Activated CD4-positive, CD25-positive, alpha-beta regulatory T cell treated with anti-CD3 and anti-CD28 coated beads, Interleukin-2, amount 50 U/mL, for 16 hours (primary cell): ENCODE measurements around the gene GDPD5.

ENCODE experiments used
- DNase-seq: peaks from one replicate; pipeline ENCODE4 v3.0.0-alpha.2; 2020; ENCODE audit warnings: low read depth, low spot score

Gene GDPD5

GRCh38 chr11:75471176-75471973, 54.4 kb downstream of the GDPD5 start:
- no peak for DNase-seq

GRCh38 chr11:75470476-75471080, 55.2 kb downstream of the GDPD5 start:
- DNase-seq: no peak

- DNase-seq: no peak
These were observed 55.8 kb downstream of the GDPD5 start for GRCh38 chr11:75469785-75470405.

DNA sequence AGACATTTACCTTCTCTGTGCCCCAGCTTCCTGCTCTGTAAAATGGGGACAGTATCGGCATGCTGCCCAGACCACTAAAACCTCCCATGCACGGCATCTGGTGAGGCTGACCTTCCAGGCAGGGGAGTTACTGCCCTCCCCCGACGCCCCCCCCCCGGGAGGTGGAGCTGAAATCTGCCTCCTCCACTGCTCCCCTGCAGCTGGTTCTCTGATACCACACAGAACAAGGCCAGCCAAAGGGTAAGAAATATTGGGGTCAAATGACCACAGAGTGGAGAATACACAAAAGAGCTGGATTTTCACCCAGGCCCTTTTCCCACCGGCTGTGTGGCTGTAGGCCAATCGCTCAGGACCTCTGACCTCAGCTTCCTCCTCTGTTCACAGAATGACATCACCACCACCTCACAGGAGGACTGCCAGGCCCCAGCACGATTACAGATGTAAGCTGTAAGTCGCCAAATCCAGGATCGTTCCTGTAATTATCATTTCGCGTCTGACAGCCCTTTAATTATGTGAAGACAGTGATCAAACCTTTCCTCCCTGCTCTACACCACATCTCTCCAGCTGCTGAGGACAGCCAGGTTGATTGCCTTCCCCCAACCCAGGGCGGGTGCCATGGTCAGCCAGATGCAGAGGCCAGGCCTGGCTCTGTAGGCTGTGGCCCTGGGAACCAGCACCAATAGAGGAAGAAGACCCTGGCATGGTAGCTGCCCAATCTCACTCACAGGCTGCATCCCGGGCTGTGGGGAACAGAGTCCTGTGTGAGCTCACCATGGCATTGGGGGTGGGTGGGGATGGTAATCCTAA, 57.0 kb downstream of the GDPD5 start:
- no peak for DNase-seq

GRCh38 chr11:75467881-75468280, 57.9 kb downstream of the GDPD5 start:
- DNase-seq: no peak

DNA sequence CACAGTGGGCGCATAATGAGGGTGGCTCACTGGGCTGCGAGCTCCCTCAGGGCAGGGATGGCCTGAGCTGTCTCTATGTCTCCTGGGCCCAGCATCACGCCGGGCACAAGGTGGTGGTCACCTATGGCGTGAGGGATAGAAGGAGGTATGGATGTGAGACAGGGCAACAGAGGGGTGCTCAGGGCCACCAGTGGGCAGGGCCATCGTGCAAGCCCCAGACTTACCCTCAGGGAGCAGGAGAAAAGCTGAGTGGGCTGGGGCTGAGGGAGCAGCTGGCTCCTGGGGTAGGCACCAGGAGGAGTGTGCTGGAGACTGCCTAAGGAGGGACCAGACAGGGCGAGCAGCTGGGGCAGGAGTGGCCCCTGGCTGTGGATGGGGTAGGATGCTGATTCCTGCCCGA, 58.4 kb downstream of the GDPD5 start:
- DNase-seq: no peak

- no peak for DNase-seq
These were observed 59.8 kb downstream of the GDPD5 start for GRCh38 chr11:75465701-75466531.

DNA sequence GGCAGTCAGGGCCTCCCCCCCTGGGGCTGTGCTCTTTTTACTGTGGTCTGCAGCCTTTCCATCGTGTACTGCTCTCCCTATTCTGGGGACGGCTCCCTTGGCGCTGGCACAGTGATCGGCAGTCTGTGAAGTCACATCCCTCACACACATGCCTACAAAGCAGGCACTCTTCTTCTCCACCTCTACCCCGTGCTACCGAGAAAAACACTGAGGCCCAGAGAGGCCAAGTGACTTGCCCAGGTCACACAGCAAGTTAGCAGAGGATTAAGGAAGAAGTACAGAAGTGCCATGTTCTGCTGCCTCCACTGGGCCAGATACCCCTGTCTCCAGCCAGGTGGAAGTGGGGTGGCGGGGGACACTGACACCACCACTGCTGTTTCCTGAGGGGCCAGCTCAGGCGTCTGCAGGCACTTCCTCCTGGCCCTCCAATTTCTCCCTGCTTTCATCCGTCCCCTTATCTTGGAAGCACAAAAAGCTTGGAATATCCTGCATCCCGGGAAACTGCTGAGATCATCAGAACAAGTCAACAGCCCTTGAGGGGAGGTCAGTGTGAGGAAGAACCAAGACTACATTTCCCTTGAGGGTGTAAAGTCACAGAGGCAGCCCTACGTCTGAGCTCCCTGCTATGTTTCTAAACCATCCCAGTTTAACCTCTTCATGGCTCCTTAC, 62.5 kb downstream of the GDPD5 start:
- DNase-seq: no peak

DNA sequence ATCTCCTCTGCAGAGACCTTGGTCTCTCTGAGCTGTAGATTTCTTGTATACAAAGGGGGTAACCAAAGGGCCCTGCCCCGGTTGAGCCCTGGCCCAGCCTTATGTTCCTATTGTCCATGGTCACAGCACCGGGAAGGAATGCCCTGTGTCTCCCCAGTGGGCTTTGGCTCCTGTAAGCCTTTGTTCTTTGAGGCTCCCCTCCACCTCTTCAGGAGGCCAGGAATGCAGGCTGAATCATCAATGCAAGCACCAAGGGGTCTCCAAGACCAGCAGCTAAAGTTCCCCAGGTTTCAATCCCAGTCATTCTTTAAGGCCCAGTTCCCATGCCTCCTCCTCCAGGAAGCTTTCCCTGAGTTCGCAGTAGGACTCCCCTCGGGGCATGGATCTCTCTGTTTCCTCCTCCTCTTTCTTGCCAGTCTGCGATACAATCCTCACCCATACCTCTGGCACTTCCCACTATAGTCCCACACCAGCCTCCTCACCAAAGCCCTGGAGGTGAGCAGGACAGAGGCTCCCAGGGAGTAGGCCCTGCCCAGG, 63.6 kb downstream of the GDPD5 start:
- no peak for DNase-seq

GRCh38 chr11:75461151-75461550, 64.6 kb downstream of the GDPD5 start:
- DNase-seq: no peak

GRCh38 chr11:75456596-75457183, 69.1 kb downstream of the GDPD5 start:
- no peak for DNase-seq

DNA sequence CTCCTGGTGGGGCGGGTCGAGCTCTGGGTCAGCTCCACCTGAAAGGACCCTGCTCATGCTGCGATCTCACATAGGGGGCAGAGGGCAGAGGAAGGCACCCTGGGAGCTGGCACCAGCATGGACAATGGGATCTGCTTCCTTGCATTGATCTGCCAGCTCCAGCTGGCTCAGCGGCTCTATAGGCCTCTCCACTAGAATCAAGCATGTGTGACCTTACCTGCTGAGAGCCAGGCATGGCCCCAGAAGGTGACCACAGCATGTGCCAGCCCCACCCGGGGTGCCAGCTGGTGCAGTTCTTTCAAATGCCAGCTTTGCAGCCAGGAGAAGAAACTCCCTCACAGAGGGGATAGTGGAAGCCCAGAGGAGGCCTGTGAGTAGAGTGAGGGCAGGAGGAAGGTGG, 70.8 kb downstream of the GDPD5 start:
- no peak for DNase-seq

DNA sequence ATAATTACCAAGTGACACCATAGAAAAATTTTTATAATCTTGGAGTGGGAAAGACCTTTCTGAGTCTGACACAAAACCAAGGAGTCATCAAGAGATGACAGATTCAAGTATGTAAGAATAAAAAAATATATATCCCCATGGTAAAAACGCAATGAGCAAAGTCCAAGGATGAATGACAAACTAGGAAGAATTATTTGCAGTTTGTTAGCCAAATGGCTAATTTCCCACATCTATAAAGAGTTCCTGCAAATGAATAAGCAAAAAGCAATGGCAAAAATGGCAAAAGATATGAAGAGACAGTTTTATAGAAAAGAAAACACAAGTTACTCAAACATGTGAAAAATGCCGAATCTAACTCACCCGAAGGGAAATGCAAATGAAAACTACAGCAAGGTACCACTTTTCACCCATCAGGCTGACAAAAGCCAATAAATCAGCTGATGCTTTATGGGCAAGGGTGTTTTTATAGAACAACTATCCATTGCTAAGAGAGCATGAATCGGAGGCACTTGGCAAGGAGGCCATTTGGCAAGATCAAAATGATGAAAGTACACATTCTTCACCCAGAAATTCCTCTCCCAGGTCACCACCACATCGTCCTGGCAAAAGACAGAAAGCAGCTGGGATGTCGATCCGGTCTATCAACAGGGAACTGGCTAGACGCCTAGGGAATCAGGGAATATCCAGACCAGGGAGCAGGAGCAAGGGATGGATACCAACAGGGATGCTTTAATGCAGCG, 71.7 kb downstream of the GDPD5 start:
- no peak for DNase-seq

- DNase-seq: no peak
These were observed 74.6 kb downstream of the GDPD5 start for GRCh38 chr11:75450826-75451821.

GRCh38 chr11:75450236-75450635, 75.5 kb downstream of the GDPD5 start:
- DNase-seq: no peak

DNA sequence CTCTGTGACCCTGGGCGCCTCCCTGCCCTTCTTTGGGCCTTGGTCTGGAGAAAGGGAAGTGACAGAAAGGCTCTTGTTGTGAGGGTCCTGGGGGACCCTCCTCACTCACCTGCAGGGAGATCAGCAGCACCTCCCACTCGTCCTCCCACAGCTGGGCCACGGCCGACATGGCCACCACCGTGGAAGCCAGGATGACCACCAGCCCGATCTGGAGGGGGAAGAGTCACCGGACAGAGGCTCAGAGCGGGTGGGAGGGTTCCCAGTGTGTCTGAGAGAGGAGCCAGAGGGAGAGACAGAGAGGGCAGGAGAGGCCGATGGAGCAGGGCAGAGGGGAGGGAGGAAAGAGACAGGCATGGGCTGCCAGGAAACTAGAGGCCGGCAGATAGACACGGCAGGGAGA, 76.0 kb downstream of the GDPD5 start:
- no peak for DNase-seq

DNA sequence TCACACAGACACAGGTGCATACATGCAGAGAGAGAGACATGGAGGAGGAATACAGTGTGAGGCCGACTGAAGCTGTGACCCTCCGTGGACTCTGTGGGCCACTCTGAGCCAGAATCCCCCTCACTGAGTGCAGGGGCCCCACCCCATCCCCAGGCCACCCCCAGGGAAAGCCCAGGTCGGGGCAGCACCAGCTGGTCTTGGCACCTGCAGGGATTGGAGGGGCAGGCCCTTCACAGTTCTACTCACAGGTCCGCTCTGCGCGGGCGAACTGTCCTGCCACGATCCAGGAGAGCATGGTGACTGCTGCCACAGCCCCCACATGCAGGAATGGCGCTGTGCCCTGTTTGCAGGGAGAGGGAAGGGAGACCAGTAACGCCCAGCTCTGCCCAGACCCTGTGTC, 76.5 kb downstream of the GDPD5 start:
- no peak for DNase-seq

DNA sequence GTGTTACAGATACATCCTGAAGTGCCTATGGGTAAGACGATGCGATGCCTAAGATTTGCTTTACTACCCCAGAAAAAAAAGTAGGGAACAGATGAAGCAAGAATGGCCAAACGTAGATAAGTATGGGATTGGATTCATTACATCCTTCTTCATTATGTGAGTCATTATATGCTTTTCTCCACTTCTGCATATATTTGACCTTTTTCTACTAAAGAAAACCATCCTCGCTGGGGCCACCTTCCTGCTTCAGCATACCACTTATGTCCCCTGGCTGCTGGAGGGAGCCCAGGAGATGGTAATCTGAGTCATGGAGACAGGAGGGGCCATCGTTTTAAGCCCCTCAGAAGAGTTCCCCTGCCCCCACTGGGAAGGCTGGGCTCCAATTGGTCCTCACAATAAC, 78.3 kb downstream of the GDPD5 start:
- no peak for DNase-seq
